ENCODE data around the gene MCM6.

Gene MCM6

DNA sequence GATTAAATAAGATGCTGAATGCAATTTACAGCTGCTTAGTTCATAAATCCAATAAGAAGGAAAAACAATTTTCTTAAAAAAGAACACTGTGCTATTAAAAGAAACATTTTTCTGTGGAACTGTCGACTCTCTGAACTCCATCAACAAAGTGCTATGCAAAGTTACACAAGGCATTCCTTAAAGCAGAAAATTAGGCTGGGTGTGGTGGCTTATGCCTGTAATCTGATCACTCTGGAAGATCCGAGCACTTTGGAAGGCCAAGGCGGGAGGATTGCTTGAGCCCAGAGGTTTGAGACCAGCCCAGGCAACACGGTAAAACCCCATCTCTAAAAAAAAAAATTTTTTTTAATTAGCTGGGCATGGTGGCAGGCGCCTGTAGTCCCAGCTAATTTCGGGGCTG lies 13.0 kb downstream of the MCM6 start:
- DNase-seq (ENCODE audit: low read depth): no peak

DNA sequence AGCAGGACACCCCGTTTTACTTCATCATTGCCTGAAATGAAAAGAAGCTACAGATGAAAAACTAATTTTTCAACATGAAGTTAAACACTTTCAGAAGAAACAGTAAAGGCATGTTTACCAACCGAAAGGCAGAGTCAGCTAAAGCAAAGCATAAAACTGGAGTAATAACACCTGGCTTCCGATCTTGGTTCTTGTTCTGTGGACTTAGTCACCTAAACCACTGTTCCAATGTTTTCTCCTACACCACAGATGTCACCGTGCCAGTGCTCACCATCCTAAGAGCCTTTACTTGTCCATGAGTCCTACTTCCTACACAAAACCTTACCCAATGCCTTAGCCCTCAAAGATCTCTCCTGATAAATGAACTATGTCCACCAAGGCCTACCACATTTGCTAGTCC lies 13.5 kb downstream of the MCM6 start:
- no peak for DNase-seq (ENCODE audit: low read depth)

DNA sequence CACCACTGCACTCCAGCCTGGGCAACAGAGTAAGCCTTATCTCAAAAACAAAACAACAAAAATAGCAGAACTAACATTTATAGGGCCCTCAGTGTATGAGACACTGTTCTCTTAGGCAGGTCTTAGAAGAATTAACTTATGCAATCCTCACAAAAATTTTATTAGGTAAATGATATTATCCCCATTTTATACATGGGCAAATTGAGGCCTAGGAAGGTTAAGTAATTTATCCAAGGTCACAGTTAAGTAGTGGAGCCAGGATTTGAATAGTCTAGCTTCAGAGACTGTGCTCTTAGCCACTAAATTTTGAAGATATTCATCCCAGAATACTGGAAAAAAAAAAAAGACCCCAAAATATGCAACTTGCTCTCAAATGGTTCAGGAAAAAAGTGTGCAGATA lies 22.8 kb downstream of the MCM6 start:
- DNase-seq (ENCODE audit: low read depth): no peak

DNA sequence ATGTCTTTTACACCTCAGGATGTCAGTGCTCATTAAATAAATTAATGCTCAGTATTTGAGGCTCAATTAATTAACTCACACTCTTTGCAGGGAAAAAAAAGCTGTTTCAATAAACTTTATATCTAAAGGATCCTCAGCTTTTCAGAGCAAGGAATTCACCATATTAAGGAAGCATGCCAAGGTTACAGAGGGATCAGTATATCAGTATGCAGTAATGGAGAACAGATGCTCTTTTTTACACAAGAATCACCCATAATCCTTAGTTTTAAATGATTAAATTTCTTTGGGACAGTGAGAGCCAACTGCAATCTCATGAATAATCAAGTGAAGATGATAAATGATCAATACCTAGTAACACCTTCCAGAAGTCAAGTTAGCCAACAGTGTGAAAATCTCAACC lies 24.4 kb downstream of the MCM6 start:
- no peak for DNase-seq (ENCODE audit: low read depth)

DNA sequence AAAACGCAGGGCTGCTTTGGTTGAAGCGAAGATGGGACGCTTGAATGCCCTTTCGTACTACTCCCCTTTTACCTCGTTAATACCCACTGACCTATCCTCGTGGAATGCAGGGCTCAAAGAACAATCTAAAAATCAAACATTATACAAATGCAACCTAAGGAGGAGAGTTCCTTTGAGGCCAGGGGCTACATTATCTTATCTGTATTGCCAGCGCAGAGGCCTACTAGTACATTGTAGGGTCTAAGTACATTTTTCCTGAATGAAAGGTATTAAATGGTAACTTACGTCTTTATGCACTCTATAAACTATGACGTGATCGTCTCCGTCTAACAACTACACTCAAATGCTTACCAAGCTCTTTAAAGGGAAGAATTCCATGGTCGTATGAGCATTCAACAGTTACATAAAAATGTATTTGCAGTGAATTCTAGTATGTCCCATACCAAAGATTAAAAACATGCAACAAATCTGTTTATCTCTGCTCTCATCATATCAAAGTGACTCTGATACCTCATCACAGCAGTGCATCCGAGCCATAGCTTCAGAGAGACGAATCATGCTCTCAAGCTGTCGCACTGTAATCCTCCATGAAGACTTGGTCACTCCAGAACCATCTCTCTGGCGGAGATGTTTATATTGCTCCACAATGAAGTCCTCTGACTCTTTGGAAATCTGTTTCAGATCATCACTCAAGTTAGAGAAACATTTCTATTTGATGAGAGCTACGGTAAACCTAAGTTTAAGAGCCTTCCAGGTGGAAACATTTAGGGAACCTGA lies 25.2 kb downstream of the MCM6 start:
- DNase-seq (ENCODE audit: low read depth): no peak

DNA sequence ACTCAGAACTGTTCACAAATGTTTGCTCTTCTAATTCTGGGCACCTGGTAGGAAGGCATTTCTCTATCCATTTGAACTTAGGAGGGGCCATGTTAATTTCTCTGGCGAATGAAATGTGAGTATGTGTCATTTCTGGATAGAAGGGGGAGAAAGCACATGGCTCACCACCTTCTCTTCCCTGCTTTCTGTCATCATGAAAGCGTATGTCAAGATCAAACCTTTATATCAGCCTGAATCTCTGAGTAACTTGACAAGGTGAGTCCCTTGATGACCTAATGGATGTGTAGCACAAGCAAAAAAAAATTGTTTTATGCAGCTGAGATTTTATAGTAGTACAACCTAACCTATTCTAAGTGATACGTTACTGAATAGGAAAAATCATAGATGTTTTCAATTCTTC lies 27.2 kb downstream of the MCM6 start:
- no peak for DNase-seq (ENCODE audit: low read depth)

DNA sequence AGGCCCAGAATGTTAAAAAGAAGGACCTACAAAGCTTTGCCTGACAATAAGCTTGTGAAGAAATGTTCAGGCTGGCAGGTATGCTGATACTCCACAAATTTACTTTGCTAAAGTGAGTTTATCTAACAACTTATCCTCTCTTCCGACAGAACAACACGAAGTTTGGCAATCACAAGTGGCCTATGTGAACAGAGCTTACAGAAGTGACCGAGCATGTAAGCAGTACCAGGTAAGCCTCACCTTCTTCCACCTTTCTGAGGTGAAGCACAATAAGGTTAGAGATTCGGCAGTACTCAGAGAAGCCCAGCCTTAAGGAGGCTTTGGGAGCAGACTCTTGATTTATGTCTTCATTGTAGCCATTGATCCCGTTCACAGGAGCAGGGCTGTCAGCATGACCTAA lies 30.2 kb downstream of the MCM6 start:
- no peak for DNase-seq (ENCODE audit: low read depth)

DNA sequence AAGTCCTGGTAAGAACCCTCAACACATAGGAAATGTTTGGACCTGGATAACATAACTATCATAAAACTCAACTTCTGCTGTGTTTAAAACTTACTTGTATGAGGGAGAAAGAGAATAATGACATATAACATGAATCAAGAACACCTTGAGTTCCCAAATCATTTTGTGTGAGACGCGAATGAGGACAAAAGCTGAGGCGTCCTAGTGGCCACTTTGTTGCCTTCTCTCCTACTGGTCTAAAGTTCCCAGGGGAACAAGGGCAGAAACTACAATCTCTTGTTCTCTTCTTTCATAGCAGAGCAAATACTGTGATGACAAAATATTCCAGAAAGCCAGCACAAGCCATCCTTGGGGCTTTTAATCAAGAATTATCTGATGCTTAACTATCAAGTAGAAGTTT lies 31.0 kb downstream of the MCM6 start:
- DNase-seq (ENCODE audit: low read depth): no peak

DNA sequence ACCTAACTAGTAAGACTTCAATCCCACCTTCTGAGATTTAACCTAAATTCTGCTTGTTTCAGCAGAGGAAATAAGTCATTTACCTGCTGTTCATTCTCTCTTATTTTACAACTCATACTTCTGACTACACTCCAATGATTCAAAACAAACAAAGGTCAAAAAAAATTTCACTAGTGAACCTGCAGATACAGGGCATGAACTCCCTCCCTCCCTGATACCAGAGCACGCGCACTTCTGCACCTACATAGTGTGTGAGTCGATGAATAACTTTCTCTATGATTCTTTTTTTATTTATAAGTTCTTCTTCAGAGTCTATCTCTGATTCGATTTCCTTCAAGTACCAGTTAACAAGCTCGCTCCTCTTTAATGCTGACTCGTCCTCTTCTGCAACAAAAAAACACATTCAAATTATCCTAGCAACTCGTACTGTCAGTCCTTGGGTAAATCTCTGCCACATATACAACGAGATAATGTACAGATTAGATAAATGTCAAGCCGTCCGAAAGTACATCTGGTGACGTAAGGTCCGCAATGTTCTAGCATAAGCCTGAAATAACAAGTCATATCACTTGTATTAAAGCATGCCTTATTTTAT lies 31.8 kb downstream of the MCM6 start:
- no peak for DNase-seq (ENCODE audit: low read depth)

DNA sequence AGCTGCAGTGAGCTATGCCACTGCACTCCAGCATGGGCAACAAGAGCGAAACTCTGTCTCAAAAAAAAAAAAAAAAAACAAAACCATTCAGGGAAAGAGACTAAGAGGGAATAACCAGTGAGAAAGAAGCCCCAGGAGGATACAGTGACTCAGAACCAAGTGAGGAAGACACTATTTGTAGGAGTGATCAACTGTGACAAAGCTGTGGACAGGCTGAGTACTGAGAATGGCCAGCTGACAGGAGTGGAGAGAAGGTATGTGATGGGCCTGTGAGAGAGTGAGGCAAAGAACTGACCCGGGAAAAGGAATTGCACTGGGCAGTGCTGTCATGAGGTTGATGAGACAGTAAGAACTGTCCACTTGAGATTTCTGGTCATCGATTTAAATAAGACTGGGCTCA lies 32.6 kb downstream of the MCM6 start:
- DNase-seq (ENCODE audit: low read depth): no peak

DNA sequence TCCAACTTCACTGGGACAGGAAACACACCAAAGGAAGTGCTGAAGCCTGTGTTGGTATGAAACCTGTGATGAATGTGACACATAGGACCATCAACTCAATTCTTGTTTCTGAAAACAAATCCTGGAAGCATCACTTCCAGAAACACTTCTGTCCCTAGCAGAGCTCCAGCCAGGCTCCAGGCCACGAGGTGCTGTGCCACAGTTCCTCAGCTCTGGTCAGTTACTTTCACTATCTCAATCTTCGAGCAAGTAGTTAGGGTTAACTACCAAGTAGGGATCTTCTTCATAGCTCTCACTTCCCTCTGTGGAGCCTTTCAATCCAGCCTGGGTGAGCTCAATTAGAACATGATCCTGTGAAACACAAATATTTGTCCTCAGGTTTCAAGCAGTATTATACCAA lies 35.6 kb downstream of the MCM6 start:
- DNase-seq (ENCODE audit: low read depth): no peak

DNA sequence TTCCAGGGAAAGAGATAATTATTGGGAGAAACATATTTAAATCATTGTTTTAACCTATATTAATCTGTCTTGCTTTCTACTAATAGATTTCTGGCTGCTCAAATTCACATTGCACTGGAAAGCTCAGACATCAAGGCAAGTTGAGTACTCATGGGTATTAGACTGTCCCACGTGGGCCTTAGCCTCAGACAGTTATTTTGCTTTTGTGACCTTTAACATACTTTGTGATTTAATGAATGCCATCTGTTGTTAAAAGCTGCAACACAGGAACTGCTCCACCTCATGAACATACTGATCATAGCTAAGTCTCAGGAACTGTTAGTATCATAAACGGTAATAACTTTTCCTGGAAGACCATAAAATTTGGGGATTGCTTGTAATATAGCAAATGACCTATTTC lies 36.5 kb downstream of the MCM6 start:
- no peak for DNase-seq (ENCODE audit: low read depth)

DNA sequence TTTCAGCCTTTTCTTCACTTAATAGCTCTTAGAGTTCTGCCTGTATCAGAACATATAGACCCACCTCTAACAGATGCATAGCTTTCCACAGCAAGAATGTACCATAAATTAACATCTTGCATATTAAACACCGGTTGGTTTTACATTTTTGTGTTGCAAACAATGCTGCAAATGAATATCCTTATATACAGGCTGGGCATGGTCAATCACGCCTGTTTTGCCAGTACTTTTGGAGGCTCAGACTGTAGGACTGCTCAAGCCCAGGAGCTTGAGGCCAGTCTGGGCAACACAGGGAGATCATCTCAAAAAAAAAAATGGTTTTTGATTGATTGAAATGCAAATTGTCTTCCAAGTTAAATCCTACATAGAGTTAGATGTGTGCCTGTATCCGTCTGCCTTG lies 37.7 kb downstream of the MCM6 start:
- DNase-seq (ENCODE audit: low read depth): no peak

DNA sequence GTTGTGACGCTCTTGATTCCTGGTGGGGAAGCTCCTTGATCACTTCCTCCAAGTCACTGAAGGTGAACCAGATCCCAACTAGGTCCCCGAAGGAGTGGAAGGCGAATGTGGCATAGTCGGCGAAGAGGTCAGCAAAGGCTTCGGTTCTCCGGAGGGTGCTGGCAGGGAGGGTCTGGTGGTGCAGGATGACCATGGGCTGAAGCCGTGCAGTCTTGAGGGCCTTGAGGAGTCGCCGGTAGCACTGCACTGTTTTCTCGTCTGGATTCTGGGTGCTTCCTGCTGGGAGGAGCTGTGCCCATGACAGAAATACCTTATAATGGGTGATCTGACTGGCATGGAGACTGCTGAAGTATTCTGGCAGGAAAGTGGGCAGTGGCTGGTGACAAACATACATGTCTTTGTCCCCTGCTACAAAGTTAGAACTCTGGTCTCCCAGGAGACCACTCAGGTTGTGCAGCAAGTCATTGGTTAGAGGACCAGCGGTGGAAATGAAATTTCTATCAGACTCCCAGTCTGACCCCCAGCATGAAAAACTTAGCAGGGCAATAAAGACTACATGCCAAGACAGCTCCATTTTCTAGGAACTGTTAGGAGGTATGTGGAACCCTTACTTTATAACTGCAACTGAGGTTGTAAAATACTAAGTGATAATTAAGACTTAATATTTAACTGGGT lies 39.5 kb downstream of the MCM6 start, which contains the start of gene LCT:
Gene LCT (minus strand): TSS at position 589 of the 675 bp plus-strand sequence. CDS start 15 bp downstream, at position 574.
- no peak for DNase-seq (ENCODE audit: low read depth)

DNA sequence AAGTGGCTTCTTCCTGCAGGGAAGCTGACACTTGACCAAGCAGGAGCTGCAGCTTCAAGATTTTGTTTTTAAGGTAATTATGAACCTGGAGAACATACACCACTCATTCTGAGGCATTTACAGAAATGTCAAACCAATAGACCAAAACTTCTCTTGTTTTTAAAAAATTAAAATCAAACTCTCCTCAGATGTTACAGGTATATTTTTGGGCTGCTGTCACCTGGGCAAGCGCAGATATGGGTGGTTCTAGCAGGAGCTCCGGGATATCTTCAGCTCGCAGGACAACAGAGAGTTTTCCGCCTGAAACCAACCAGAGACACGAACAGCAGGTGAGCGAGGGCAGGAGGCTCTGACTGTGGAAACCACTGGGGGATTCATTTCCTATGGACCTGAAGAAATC lies 43.4 kb downstream of the MCM6 start:
- no peak for DNase-seq (ENCODE audit: low read depth)

DNA sequence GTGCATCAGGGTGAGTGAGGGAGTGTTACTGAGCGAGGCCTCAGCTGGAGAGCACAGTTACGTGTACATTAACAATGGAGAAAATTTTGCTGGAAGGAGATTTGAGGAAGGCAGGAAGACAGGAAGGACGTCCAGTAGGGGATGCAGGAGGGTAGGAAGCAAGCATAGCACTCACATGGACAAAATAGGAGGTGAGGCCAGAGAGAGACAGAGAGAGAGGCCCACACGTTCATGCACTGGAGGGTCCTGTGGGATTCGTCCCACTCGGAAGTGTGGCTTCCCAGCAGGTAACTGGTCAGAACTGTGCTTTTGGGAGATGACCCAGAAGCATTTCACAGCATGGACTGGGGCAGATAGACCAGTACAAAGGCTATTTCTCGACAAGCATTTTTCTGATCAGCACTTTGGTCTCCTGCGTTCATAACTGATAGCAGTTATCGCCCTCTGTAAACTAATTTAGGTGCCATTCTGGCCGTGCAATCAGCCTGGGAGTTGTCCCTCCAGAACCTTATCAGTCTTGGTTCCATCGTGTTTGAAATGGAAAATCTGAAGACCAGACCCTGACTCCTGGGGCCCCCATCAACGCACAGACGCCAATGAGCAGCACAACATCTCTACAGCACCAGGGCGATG lies 44.9 kb downstream of the MCM6 start:
- no peak for DNase-seq (ENCODE audit: low read depth)

DNA sequence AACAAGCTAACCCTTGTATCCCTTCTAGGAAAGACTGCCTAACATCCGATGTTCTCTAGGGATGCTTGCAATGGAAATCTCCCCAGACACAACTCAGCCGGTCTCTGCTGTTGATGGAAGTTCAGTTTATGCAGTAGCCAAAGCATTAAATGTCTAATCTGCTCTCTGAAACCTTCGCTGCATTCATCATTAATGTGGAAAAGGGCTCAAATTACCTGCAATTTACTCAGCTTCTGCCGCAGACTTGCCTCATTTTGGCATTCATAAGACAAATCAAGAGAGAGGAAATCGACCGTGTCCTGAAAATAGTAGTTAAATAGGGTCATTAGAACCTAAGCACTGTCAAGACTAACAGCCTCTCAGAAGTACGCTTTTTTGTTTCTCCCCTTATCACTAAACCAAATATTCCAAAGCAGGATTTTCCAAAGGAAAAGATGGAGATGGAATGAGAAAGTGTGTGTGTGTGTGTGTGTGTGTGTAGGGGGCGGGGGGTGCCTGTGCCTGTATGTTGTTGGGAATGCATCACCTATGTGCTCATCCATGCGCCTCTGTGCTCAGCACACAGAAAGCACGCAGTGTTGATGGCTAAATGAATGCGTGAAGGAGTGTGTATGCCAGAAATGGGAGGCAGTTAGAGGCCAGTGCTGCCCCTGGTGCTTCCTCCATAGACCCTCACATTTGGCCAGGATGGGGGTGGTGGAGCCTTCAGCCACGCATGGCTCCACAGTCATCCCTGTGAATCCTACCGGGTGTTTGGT lies 46.7 kb downstream of the MCM6 start:
- no peak for DNase-seq (ENCODE audit: low read depth)

DNA sequence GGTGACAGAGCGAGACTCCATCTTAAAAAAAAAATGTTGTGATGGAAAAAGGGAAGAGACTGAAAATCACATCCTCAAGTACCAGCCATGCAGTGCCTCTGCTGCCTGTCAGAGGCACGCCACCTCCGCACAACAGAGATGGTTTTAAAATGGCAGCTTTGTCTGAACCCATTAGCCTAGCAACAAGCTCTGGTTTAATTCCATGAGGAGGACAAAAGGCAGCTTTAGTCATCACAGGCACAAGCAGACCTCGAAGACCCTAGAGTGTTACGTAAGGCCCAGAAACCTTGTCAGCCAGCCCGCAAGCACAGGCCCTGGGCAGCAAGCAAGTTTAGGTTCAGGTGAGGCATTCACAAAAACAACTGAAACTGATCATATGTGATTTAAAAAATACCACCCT lies 49.7 kb downstream of the MCM6 start:
- DNase-seq (ENCODE audit: low read depth): no peak

DNA sequence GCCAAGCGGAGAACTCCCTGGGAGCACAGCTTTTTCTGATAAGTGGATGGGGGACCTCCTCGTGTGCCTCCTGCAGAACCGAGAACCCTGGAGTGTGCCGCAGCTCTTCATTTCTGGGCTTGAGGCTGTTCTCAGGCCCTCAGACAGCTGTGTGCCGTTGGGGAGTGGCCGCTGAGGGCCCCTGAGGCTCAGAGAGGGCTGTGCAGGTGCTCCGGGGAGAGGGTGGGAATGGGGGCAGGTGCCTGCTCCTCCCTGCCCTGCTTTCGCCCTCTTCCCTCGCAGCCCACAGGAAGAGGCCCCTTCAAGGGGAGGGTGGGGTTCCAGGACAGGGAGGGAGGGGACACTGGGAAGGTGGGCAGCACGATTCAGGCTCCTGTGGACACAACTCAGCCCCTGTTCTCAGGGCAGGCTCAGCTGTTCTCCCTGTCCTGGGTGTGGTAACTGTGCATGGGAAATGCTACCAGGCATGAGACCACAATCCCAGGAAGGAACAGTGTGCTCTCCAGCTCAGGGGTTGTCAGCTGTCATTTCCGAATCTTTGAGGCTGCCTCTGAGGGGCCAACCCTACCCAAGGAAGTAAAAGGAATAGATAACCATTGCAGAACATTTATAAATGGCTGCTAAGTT lies 50.6 kb downstream of the MCM6 start:
- no peak for DNase-seq (ENCODE audit: low read depth)

DNA sequence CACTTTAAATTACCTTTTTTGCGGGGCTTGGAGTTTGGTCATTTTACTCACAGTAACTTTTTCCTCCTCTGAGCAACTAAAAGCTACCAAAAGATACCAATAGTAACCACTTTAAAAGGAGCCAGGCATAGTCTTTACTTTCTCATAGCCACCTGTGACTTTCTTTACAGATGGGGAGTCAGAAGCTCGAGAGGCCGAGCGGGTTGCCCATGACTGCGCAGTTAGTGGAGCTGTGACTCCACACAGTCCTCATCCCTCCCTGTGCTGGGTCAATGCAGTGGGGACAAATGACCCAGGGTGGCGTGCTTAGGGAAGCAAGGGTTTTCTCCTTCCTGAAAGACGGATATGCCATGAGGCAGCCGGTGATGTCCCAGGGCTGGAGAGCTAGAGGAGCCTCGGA lies 51.1 kb downstream of the MCM6 start:
- DNase-seq (ENCODE audit: low read depth): no peak

DNA sequence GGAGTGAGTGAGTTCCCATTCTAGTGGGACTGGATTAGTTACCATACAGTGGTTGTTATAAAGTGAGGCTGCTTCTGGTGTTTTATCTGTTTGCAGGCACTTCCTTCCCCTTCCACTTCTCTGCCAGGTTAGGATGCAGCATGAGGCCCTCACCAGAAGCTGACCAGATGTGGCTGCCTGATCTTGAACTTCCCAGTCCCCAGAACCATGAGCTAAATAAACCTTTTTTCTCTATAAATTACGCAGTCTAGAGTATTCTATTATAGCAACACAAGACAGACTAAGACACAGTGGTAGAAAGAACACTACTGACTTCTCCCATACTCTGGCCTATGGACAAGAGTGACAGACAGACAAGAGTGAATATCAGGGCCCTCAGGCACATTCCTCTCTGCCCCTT lies 53.4 kb downstream of the MCM6 start:
- DNase-seq (ENCODE audit: low read depth): no peak

DNA sequence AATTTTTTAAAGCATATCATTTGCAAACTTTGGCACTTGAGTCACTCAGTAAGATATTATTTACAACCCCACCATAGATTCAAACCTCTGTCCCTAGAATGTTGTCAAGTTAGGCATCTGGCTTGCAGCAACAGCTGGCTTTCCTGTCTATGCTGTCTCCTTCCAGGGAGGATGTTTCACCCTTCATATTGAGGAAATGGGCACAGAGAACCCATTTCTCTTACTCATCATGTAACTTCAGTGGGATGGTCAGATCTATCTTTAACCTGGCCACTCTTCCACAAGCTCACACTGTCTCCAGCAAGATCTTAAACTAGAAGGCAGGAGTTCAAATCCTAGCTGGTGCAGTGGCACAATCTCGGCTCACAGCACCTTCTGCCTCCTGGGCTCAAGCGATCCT lies 55.1 kb downstream of the MCM6 start:
- DNase-seq (ENCODE audit: low read depth): no peak

Measured in T follicular helper cell (primary cell).